Thoracic aorta (tissue), 2 donors: ENCODE measurements around the gene SMCO2. TPM values are rescaled to one million over a fixed set of nuclear protein-coding genes. Genes with fewer than 3 reads are reported as not detected.

Experiments used
- ATAC-seq: fragments of 150-250 bp; one replicate; pipeline ENCODE4 v1.8.0; 2017; ENCODE audit warnings: low read depth; ENCODE audit not compliant: insufficient number of reproducible peaks, low FRiP score
- DNase-seq: peaks from one replicate; pipeline ENCODE4 v3.0.0-alpha.2; 2020; ENCODE audit warnings: low spot score
- H3K27ac ChIP-seq, 2 donors: fragments of 200-600 bp; sonication (generic); 1 replicate in 1 of 2; 2 replicates in 1 of 2; pipeline ENCODE4 v1.5.1; 2016; ENCODE audit warnings: mild to moderate bottlenecking in 2 of 2, moderate library complexity in 2 of 2
- H3K27me3 ChIP-seq: fragments of 200-600 bp; sonication (generic); replicated peaks from 2 replicates; pipeline ENCODE4 v1.6.0; 2016; ENCODE audit warnings: mild to moderate bottlenecking; ENCODE audit not compliant: insufficient read depth
- H3K36me3 ChIP-seq: fragments of 200-600 bp; sonication (generic); one replicate; pipeline ENCODE4 v1.5.1; 2016
- H3K4me1 ChIP-seq, 2 donors: fragments of 200-600 bp; sonication (generic); 1 replicate in 1 of 2; 2 replicates in 1 of 2; pipeline versions ENCODE4 v1.5.1 to v1.6.0; 2016; ENCODE audit warnings: low read depth in 2 of 2, mild to moderate bottlenecking in 1 of 2; ENCODE audit not compliant: control insufficient read depth in 1 of 2
- H3K4me3 ChIP-seq: fragments of 200-600 bp; sonication (generic); 2 replicates; pipeline ENCODE4 v1.5.1; 2016; ENCODE audit warnings: mild to moderate bottlenecking
- H3K9me3 ChIP-seq: fragments of 200-600 bp; sonication (generic); 2 replicates; pipeline ENCODE4 v1.5.1; 2016
- CTCF ChIP-seq: fragments of 200-600 bp; sonication (generic); IDR thresholded peaks from one replicate; pipeline ENCODE4 v1.5.1; 2019; ENCODE audit warnings: antibody characterized with exemption
- total RNA-seq, 2 donors: library from RNA; depleted of rRNA; stranded (reverse); fragments of >200 nt; gene quantifications; one replicate each; pipeline versions ENCODE4 v1.1.0 to v1.2.3, GENCODE V29; 2016

SMCO2 gene
- total RNA-seq, 2 donors from 2014 or later = not detected

GRCh38 chr12:27422697-27423096 is 23.8 kb upstream of the SMCO2 start:
- ATAC-seq (no peak), DNase-seq (no peak)
- Histone ChIP-seq H3K9me3 (no peaks in the 10 kb centered on the region), H3K4me1 (peaks cover 5 to 9% of the 10 kb centered on the region in 2 donors), H3K36me3 (no peaks in the 10 kb centered on the region), H3K27ac (no peak overlapping the region), H3K27me3 (no peaks in the 10 kb centered on the region), H3K4me3 (no peak overlapping the region)
- TF ChIP-seq CTCF = no peak

GRCh38 chr12:27424631-27425230 is 21.8 kb upstream of the SMCO2 start:
- H3K4me3 ChIP-seq = no peak overlapping the region
- ATAC-seq (peak; percentile 47), DNase-seq (no peak)
- H3K27me3 ChIP-seq = no peaks in the 10 kb centered on the region
- H3K9me3 ChIP-seq = no peaks in the 10 kb centered on the region
- peak overlapping the region; percentile 44 to 68 for H3K27ac ChIP-seq
- TF ChIP-seq CTCF = peak; percentile 68
- H3K36me3 ChIP-seq = no peaks in the 10 kb centered on the region
- H3K4me1 ChIP-seq = peaks cover 5 to 9% of the 10 kb centered on the region in 2 donors

GRCh38 chr12:27425306-27425705 is 21.2 kb upstream of the SMCO2 start:
- no peak overlapping the region for H3K27ac ChIP-seq
- H3K4me3 ChIP-seq = no peak overlapping the region
- H3K36me3 ChIP-seq = no peaks in the 10 kb centered on the region
- H3K9me3 ChIP-seq = no peaks in the 10 kb centered on the region
- no peaks in the 10 kb centered on the region for H3K27me3 ChIP-seq
- no peak for DNase-seq
- TF ChIP-seq CTCF = no peak
- H3K4me1 ChIP-seq = peaks cover 5 to 9% of the 10 kb centered on the region in 2 donors
- no peak for ATAC-seq

- Histone ChIP-seq H3K4me1 (peaks cover 5 to 9% of the 10 kb centered on the region in 2 donors), H3K27ac (no peak overlapping the region), H3K4me3 (no peak overlapping the region), H3K36me3 (no peaks in the 10 kb centered on the region), H3K27me3 (no peaks in the 10 kb centered on the region), H3K9me3 (no peaks in the 10 kb centered on the region)
- DNase-seq (no peak), ATAC-seq (no peak)
- TF ChIP-seq CTCF = no peak
Observed at GRCh38 chr12:27426743-27427487, 19.6 kb upstream of the SMCO2 start.

GRCh38 chr12:27427824-27428223 is 18.7 kb upstream of the SMCO2 start:
- no peak for ATAC-seq
- Histone ChIP-seq H3K36me3 (no peaks in the 10 kb centered on the region), H3K4me1 (peaks cover 8 to 13% of the 10 kb centered on the region in 2 donors), H3K9me3 (no peaks in the 10 kb centered on the region), H3K4me3 (no peak overlapping the region), H3K27ac (no peak overlapping the region), H3K27me3 (no peaks in the 10 kb centered on the region)
- no peak for DNase-seq
- TF ChIP-seq CTCF = no peak
